GM23338 (cell line): ENCODE results near the gene CDC42BPB. TPM values are rescaled to one million over a fixed set of nuclear protein-coding genes. Genes with fewer than 3 reads are reported as not detected.
A peak's percentile ranks its signal among the peaks of the same experiment; 100 is the strongest.

Experiments used
- ATAC-seq: fragments of 200-7000 bp; cut with Tn5 transposase; 3 replicates; pipeline ENCODE4 v1.9.1; 2020
- DNase-seq: peaks from one replicate; pipeline ENCODE4 v3.0.0-alpha.2; 2015; ENCODE audit warnings: low spot score
- H2AFZ ChIP-seq: fragments of 200-600 bp; sonication (generic); 2 replicates; pipeline ENCODE4 v1.8.0; 2016; ENCODE audit warnings: antibody characterized with exemption, mild to moderate bottlenecking, moderate library complexity
- H3F3A ChIP-seq: fragments of 200-600 bp; sonication (generic); replicated peaks from 2 replicates; pipeline ENCODE4 v1.8.0; 2017; ENCODE audit warnings: antibody characterized with exemption, mixed run types, low read depth
- H3K27ac ChIP-seq: fragments of 200-600 bp; sonication (generic); 2 replicates; pipeline ENCODE4 v1.6.1; 2016; ENCODE audit warnings: low read depth
- H3K27me3 ChIP-seq: fragments of 200-600 bp; sonication (generic); 2 replicates; pipeline ENCODE4 v1.8.0; 2016; ENCODE audit warnings: mild to moderate bottlenecking, mixed run types, moderate library complexity; ENCODE audit not compliant: insufficient read depth
- H3K36me3 ChIP-seq: fragments of 200-600 bp; sonication (generic); 2 replicates; pipeline ENCODE4 v1.8.0; 2016; ENCODE audit warnings: mild to moderate bottlenecking; ENCODE audit not compliant: insufficient read depth
- H3K4me1 ChIP-seq: fragments of 200-600 bp; sonication (generic); 2 replicates; pipeline ENCODE4 v1.8.0; 2016; ENCODE audit warnings: mild to moderate bottlenecking, moderate library complexity; ENCODE audit not compliant: insufficient read depth
- H3K4me2 ChIP-seq: fragments of 200-600 bp; sonication (generic); 2 replicates; pipeline ENCODE4 v1.7.1; 2017; ENCODE audit warnings: mixed run types
- H3K4me3 ChIP-seq: fragments of 200-600 bp; sonication (generic); 2 replicates; pipeline ENCODE4 v1.6.1; 2016; ENCODE audit warnings: mixed run types
- H3K79me2 ChIP-seq: fragments of 200-600 bp; sonication (generic); replicated peaks from 2 replicates; pipeline ENCODE4 v1.8.0; 2017; ENCODE audit warnings: mild to moderate bottlenecking; ENCODE audit not compliant: insufficient read depth
- H3K9me2 ChIP-seq: fragments of 200-600 bp; sonication (generic); 2 replicates; pipeline ENCODE4 v1.8.0; 2017; ENCODE audit not compliant: insufficient read depth
- H4K20me1 ChIP-seq: fragments of 200-600 bp; sonication (generic); replicated peaks from 2 replicates; pipeline ENCODE4 v1.8.0; 2017; ENCODE audit warnings: mild to moderate bottlenecking; ENCODE audit not compliant: insufficient read depth
- H3K27ac Mint-ChIP-seq: 2 replicates; pipeline ENCODE4 v1.8.0; 2020; ENCODE audit warnings: inconsistent platforms, mild to moderate bottlenecking, moderate library complexity, mixed read lengths
- H3K27me3 Mint-ChIP-seq: 3 replicates; pipeline ENCODE4 v1.8.0; 2022; ENCODE audit warnings: low read depth, mild to moderate bottlenecking, moderate library complexity, mixed read lengths, inconsistent platforms; ENCODE audit not compliant: insufficient read depth, poor library complexity
- H3K36me3 Mint-ChIP-seq: 3 replicates; pipeline ENCODE4 v1.8.0; 2021; ENCODE audit warnings: low read depth, mild to moderate bottlenecking, inconsistent platforms, moderate library complexity, mixed read lengths
- H3K4me1 Mint-ChIP-seq: 3 replicates; pipeline ENCODE4 v1.8.0; 2020; ENCODE audit warnings: mild to moderate bottlenecking, inconsistent platforms, mixed read lengths
- H3K4me3 Mint-ChIP-seq: 3 replicates; pipeline ENCODE4 v1.8.0; 2021; ENCODE audit warnings: moderate library complexity, mild to moderate bottlenecking, inconsistent platforms, mixed read lengths
- H3K9me3 Mint-ChIP-seq: 3 replicates; pipeline ENCODE4 v1.8.0; 2020; ENCODE audit warnings: moderate library complexity, mild to moderate bottlenecking, inconsistent platforms, mixed read lengths
- CTCF ChIP-seq, 2 experiments: fragments of 200-600 bp in 1 of 2; sonication (generic) in 1 of 2; conservative IDR thresholded peaks; 2 replicates each; pipeline versions ENCODE4 v1.5.1 to v1.6.1; 2016 to 2017; ENCODE audit warnings: antibody characterized with exemption in 2 of 2, low read depth in 2 of 2, mild to moderate bottlenecking in 2 of 2, moderate library complexity in 1 of 2
- ETS1 ChIP-seq: IDR thresholded peaks from 2 replicates; pipeline ENCODE4 v1.6.1; 2016; ENCODE audit warnings: antibody characterized with exemption
- EZH2 ChIP-seq: fragments of 200-600 bp; sonication (generic); IDR thresholded peaks from one replicate; pipeline ENCODE4 v1.8.0; 2017; ENCODE audit warnings: antibody characterized with exemption, mild to moderate bottlenecking, low read depth; ENCODE audit not compliant: unreplicated experiment
- NANOG ChIP-seq: IDR thresholded peaks from 2 replicates; pipeline ENCODE4 v1.6.1; 2016; ENCODE audit warnings: antibody characterized with exemption, borderline replicate concordance
- REST ChIP-seq: IDR thresholded peaks from one replicate; pipeline ENCODE4 v1.6.1; 2018; ENCODE audit warnings: antibody characterized with exemption; ENCODE audit not compliant: unreplicated experiment
- ZNF114 ChIP-seq: fragments of 250-450 bp; sonication (Bioruptor Pico); IDR thresholded peaks from 2 replicates; pipeline ENCODE4 v1.5.0; 2020; ENCODE audit warnings: mild to moderate bottlenecking, moderate library complexity
- ZNF331 ChIP-seq: fragments of 250-450 bp; sonication (Bioruptor Pico); IDR thresholded peaks from 2 replicates; pipeline ENCODE4 v1.5.0; 2020; ENCODE audit warnings: low read depth, mild to moderate bottlenecking, moderate library complexity
- polyA plus RNA-seq: library from polyadenylated mRNA; unstranded; fragments of >200 nt; fragmentation: Nextera tagmentation; extraction: Ambion mirVana; gene quantifications from 2 replicates; pipeline ENCODE4 v1.2.1, GENCODE V29; 2016
- total RNA-seq: library from RNA; depleted of rRNA; stranded (reverse); fragments of >200 nt; shearing (Covaris generic); gene quantifications from 2 replicates; pipeline ENCODE4 v1.2.3, GENCODE V29; 2014

CDC42BPB gene
- total and polyA plus RNA-seq, 2 experiments from 2014 or later, result 12.3 to 127 TPM

GRCh38 chr14:103070263-103070885, 13.0 kb upstream of the CDC42BPB start (continued):
- no peak for TF ChIP-seq REST
- no peak for TF ChIP-seq ZNF114 (CRISPR knock-in tag)
- TF ChIP-seq ETS1, result no peak
- no peak for TF ChIP-seq NANOG
- TF ChIP-seq EZH2, result no peak

- Histone ChIP-seq H3K36me3 (no peaks in the 10 kb centered on the region), H3K27me3 (no peaks in the 10 kb centered on the region), H4K20me1 (no peaks in the 10 kb centered on the region), H3K4me2 (no peak overlapping the region), H3F3A (no peaks in the 10 kb centered on the region), H2AFZ (no peak overlapping the region), H3K4me1 (no peaks in the 10 kb centered on the region), H3K9me2 (no peaks in the 10 kb centered on the region), H3K79me2 (no peaks in the 10 kb centered on the region), H3K27ac (no peak overlapping the region), H3K4me3 (no peak overlapping the region)
- no peak overlapping the region for H3K4me3 Mint-ChIP-seq
- DNase-seq (no peak), ATAC-seq (no peak)
- no peak overlapping the region for H3K27ac Mint-ChIP-seq
- H3K27me3 Mint-ChIP-seq, result peaks cover 6% of the 10 kb centered on the region
- TF ChIP-seq ZNF331 (CRISPR knock-in tag), result no peak
- TF ChIP-seq CTCF (conservative IDR thresholded peaks at IDR 0.05; ENCODE audit: low read depth in 2 of 2), result peak in 1 of 2 experiments; percentile 34; a peak in 1 of 4 replicates
- no peaks in the 10 kb centered on the region for H3K9me3 Mint-ChIP-seq
- no peaks in the 10 kb centered on the region for H3K36me3 Mint-ChIP-seq
- peaks cover 3% of the 10 kb centered on the region; the same call in 2 of the 3 replicates for H3K4me1 Mint-ChIP-seq
These were observed 11.2 kb upstream of the CDC42BPB start for GRCh38 chr14:103068351-103069073.
